BE2C (cell line): Measurements from ENCODE around the gene LENEP.
A peak's percentile ranks its signal among the peaks of the same experiment; 100 is the strongest.
"Not testable (repeated sequence)": the region's sequence is repeated elsewhere in the genome, so short reads cannot be mapped to it uniquely, and the experiment has no call there.

Experiments used
- DNase-seq: peaks from one replicate; pipeline ENCODE4 v3.0.0-alpha.2; 2020
- H3K27me3 ChIP-seq: fragments of 250-450 bp; sonication (Bioruptor Pico); 2 replicates; pipeline ENCODE4 v1.5.1; 2020; ENCODE audit warnings: mild to moderate bottlenecking
- H3K36me3 ChIP-seq: fragments of 250-450 bp; sonication (Bioruptor Pico); 2 replicates; pipeline ENCODE4 v1.5.1; 2020; ENCODE audit warnings: mild to moderate bottlenecking
- H3K4me1 ChIP-seq: fragments of 250-450 bp; sonication (Bioruptor Pico); 2 replicates; pipeline ENCODE4 v1.5.1; 2020
- H3K4me3 ChIP-seq: 2 replicates; pipeline ENCODE4 v1.5.1; 2011; ENCODE audit warnings: low read depth, low read length
- H3K9me3 ChIP-seq: fragments of 250-450 bp; sonication (Bioruptor Pico); 2 replicates; pipeline ENCODE4 v1.5.1; 2020
- CTCF ChIP-seq: IDR thresholded peaks from 2 replicates; pipeline ENCODE4 v1.5.1; 2012; ENCODE audit warnings: mild to moderate bottlenecking, low read depth, low read length

The LENEP gene

DNA sequence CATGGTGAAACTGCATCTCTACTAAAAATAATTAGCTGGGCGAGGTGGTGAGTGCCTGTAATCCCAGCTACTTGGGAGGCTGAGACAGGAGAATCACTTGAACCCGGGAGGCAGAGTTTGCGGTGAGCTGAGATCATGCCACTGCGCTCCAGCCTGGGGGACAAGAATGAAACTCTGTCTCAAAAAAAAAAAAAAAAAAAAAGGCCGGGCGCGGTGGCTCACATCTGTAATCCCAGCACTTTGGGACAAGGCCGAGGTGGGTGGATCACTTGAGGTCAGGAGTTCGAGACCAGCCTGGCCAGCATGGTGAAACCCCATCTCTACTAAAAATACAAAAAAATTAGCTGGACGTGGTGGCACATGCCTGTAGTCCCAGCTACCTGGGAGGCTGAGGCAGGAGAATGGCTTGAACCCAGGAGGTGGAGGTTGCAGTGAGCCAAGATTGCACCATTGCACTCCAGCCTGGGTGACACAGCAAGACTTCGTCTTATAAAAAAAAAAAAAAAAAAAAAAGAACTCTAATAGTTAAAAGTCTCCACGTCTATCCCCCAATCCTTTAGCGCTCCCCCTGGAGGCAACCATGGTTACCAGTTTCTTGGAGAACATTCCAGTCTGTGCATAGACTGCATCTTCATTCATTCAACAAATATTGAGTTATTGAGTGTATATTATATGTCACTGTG is 2.1 kb downstream of the LENEP start:
- H3K4me3 ChIP-seq, H3K4me1 ChIP-seq, H3K9me3 ChIP-seq, H3K27me3 ChIP-seq, H3K36me3 ChIP-seq: not testable (repeated sequence)
- DNase-seq = peak; percentile 61
- TF ChIP-seq CTCF = peak; percentile 57

GRCh38 chr1:154996966-154997701 is 3.7 kb downstream of the LENEP start:
- TF ChIP-seq CTCF = no peak
- H3K4me3 ChIP-seq = no peak overlapping the region
- H3K9me3 ChIP-seq = no peaks in the 10 kb centered on the region
- H3K4me1 ChIP-seq = peaks cover 3% of the 10 kb centered on the region; the same call in 1 of the 2 replicates
- no peaks in the 10 kb centered on the region for H3K27me3 ChIP-seq
- no peak for DNase-seq
- no peaks in the 10 kb centered on the region for H3K36me3 ChIP-seq

DNA sequence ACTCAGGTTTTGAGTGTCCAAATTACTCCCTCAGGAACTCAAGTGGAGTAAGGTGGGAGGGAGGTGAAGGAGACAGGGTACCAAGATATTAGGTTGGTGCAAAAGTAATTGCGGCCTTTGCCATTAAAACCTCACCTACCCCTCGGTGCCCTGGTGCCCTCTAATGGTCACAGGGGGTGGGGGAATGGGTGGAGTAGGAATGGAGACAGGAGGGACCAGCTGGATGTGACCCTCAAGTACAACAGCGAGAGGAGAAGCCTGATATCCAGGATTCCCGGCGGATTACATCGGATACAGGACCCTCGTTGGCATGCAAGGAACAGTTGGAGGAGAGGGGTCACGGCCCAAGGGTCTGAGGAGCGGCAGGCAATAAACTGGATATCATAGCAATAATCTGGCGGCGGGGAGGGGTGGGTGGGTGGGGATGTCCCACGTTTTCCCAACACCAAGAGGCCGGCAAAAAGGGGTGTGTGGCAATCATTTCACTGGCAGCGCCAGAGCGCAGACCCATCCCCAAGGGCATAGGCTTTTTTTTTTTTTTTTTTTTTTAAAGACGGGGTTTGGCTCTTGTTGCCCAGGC is 4.9 kb downstream of the LENEP start:
- Histone ChIP-seq H3K4me3 (no peak overlapping the region), H3K4me1 (peaks cover 3% of the 10 kb centered on the region; the same call in 1 of the 2 replicates), H3K27me3 (no peaks in the 10 kb centered on the region), H3K9me3 (no peaks in the 10 kb centered on the region), H3K36me3 (no peaks in the 10 kb centered on the region)
- no peak for DNase-seq
- peak; percentile 9; the same call in 1 of the 2 replicates for TF ChIP-seq CTCF

GRCh38 chr1:154998818-154999570 is 5.6 kb downstream of the LENEP start:
- Histone ChIP-seq H3K27me3 (no peaks in the 10 kb centered on the region), H3K36me3 (no peaks in the 10 kb centered on the region), H3K4me1 (peaks cover 3% of the 10 kb centered on the region; the same call in 1 of the 2 replicates), H3K9me3 (no peaks in the 10 kb centered on the region), H3K4me3 (peak overlapping the region; percentile 59)
- DNase-seq = peak; percentile 86
- TF ChIP-seq CTCF = peak; percentile 98

DNA sequence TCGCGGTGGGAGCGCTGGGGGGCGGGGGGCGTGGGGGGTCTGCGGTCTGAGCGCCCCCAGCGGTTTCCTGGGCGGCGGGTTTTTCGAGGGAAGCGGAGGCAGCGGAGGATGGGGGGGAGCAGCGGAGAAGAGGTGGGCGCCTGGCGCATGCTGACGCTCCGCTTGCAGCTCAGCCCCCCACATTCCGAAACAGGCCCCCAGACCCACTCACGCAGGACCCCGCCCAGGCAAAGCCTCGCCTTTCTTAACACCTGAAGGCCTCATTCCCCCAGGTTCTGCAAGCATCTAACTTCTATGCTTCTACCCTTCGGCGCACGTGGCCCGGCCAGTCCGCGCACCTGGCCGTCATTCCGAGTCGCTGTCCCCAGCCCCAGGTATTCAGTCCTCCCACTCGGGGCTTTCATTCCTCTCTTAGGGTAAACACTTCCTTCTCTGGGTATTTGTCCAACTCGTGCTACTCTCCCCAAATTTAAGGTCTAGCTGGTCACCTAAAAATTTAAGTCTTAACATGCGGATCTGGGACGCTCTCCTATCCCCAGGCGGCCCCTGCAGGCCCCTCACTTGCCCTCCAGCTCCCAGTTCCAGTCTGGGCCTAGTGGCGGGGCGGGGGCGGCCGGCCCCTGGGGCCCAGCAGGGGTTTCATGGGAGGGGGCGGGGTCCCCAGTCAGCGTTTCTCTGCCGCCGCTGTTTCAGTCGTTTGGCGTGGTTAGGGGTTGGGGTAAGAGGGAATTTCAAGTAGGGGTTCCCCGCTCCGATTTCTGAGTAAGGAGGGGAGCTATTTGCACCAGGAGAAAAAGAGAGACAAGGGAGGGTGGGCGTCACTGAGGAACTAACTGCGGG is 6.4 kb downstream of the LENEP start:
- Histone ChIP-seq H3K36me3 (no peaks in the 10 kb centered on the region), H3K4me3 (peak overlapping the region; percentile 59), H3K27me3 (no peaks in the 10 kb centered on the region), H3K4me1 (peaks cover 9% of the 10 kb centered on the region), H3K9me3 (no peaks in the 10 kb centered on the region)
- DNase-seq = no peak
- no peak for TF ChIP-seq CTCF
